Transverse colon (tissue), 3 donors: Measurements from ENCODE around the gene UQCRH.

Experiments
- EP300 ChIP-seq: sonication (generic); formaldehyde crosslinking; IDR thresholded peaks from one replicate; pipeline ENCODE4 v1.6.1; 2017; ENCODE audit warnings: antibody characterized with exemption, low read depth
- POLR2A ChIP-seq: fragments of 450-650 bp; IDR thresholded peaks from one replicate; pipeline ENCODE4 v1.6.1; 2016; ENCODE audit warnings: antibody characterized with exemption, mild to moderate bottlenecking, moderate library complexity
- TF ChIP-seq, protein P1 (sequence below), 5 experiments: fragments of 200-600 bp in 3 of 5; fragments of 450-650 bp in 2 of 5; sonication (generic) in 3 of 5; IDR thresholded peaks; 1 replicate in 2 of 5; 2 replicates in 3 of 5; pipeline ENCODE4 v1.5.1; 2016 to 2017; ENCODE audit warnings: antibody characterized with exemption in 5 of 5, inconsistent platforms in 3 of 5, mild to moderate bottlenecking in 2 of 5, moderate library complexity in 1 of 5

DNA sequence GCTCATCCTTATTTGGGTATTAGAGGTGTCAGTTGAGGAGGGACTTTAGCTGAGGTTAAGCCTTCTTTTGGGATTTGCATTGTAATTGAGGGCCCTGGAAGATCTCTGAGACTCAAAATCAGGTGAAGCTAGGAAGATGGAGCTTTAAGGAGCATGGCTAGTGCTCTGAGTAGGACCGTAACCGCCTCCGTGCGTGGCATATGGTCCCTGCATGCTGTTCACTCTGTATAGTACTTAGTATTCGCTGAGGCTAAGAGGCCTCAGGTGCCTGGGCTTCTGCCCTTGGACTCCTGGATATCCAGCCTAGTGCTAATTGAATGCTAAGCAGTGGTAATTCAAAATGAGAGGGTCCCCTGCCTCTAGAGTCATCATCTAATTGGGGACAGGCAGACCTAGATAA, 59.6 kb downstream of the UQCRH start:
- TF ChIP-seq EP300: no peak
- TF ChIP-seq, protein P1, sequence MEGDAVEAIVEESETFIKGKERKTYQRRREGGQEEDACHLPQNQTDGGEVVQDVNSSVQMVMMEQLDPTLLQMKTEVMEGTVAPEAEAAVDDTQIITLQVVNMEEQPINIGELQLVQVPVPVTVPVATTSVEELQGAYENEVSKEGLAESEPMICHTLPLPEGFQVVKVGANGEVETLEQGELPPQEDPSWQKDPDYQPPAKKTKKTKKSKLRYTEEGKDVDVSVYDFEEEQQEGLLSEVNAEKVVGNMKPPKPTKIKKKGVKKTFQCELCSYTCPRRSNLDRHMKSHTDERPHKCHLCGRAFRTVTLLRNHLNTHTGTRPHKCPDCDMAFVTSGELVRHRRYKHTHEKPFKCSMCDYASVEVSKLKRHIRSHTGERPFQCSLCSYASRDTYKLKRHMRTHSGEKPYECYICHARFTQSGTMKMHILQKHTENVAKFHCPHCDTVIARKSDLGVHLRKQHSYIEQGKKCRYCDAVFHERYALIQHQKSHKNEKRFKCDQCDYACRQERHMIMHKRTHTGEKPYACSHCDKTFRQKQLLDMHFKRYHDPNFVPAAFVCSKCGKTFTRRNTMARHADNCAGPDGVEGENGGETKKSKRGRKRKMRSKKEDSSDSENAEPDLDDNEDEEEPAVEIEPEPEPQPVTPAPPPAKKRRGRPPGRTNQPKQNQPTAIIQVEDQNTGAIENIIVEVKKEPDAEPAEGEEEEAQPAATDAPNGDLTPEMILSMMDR (IDR thresholded peaks at IDR 0.05): no peak
- TF ChIP-seq POLR2A: no peak
